Measurements from ENCODE around the gene TUBB3.
"Not testable (repeated sequence)": the region's sequence is repeated elsewhere in the genome, so short reads cannot be mapped to it uniquely, and the experiment has no call there.

TUBB3 gene

GRCh38 chr16:89918453-89919347, 4.4 kb upstream of the TUBB3 start, which contains the start of gene MC1R:
TSS of gene MC1R (plus strand) at chr16:89918862. CDS start at chr16:89919259, 397 bp downstream.
- no peak for DNase-seq (ENCODE audit: low read depth)

GRCh38 chr16:89919535-89920406, 3.4 kb upstream of the TUBB3 start:
- DNase-seq (ENCODE audit: low read depth) = no peak

- DNase-seq (ENCODE audit: low read depth) = no peak
Observed at GRCh38 chr16:89920723-89921122, 2.4 kb upstream of the TUBB3 start.

GRCh38 chr16:89921131-89921701, 1.9 kb upstream of the TUBB3 start:
- no peak for DNase-seq (ENCODE audit: low read depth)

- no peak for DNase-seq (ENCODE audit: low read depth)
Observed at GRCh38 chr16:89921702-89922476, 1.3 kb upstream of the TUBB3 start.

GRCh38 chr16:89922477-89922883, 662 bp upstream of the TUBB3 start:
- DNase-seq (ENCODE audit: low read depth) = no peak

GRCh38 chr16:89923640-89924296, 626 bp downstream of the TUBB3 start:
- no peak for DNase-seq (ENCODE audit: low read depth)

GRCh38 chr16:89924297-89924924, 1.3 kb downstream of the TUBB3 start:
- DNase-seq (ENCODE audit: low read depth) = no peak

- DNase-seq (ENCODE audit: low read depth) = no peak
Observed at GRCh38 chr16:89924925-89925307, 1.8 kb downstream of the TUBB3 start.

- no peak for DNase-seq (ENCODE audit: low read depth)
Observed at GRCh38 chr16:89925596-89926079, 2.5 kb downstream of the TUBB3 start.

GRCh38 chr16:89931305-89931896, 8.3 kb downstream of the TUBB3 start:
- DNase-seq (ENCODE audit: low read depth) = no peak

- DNase-seq (ENCODE audit: low read depth) = no peak
Observed at GRCh38 chr16:89931964-89932363, 8.8 kb downstream of the TUBB3 start.

- not testable (repeated sequence) for DNase-seq (ENCODE audit: low read depth)
Observed at GRCh38 chr16:89934019-89934418, 10.9 kb downstream of the TUBB3 start.

GRCh38 chr16:89934611-89935553, 11.7 kb downstream of the TUBB3 start:
- DNase-seq (ENCODE audit: low read depth) = no peak

- not testable (repeated sequence) for DNase-seq (ENCODE audit: low read depth)
Observed at GRCh38 chr16:89935620-89936019, 12.5 kb downstream of the TUBB3 start.

GRCh38 chr16:89936034-89936433, 12.9 kb downstream of the TUBB3 start:
- DNase-seq (ENCODE audit: low read depth) = no peak

- DNase-seq (ENCODE audit: low read depth) = no peak
Observed at GRCh38 chr16:89936508-89936907, 13.4 kb downstream of the TUBB3 start.

- DNase-seq (ENCODE audit: low read depth) = no peak
Observed at GRCh38 chr16:89936981-89937380, 13.8 kb downstream of the TUBB3 start.

Measured in stimulated activated CD8-positive, alpha-beta memory T cell treated with anti-CD3 and anti-CD28 coated beads, Interleukin-12 subunit alpha, Interleukin-12 subunit beta, amount 100 ng/mL, for 4 hours (primary cell).